Caco-2 (cell line): ENCODE results near the gene RRP1. TPM values are rescaled to one million over a fixed set of nuclear protein-coding genes. Genes with fewer than 3 reads are reported as not detected.

ENCODE experiments used
- BruUV-seq: library from RNA; stranded (reverse); fragments of 400-500 nt; replicated peaks from 2 replicates; lab custom pipeline; 2021; lab: Mats Ljungman, UMichigan
- CTCF ChIA-PET: fragments of 300-600 bp; sonication (Branson Sonifier 250); formaldehyde crosslinking; loops from one replicate; lab custom pipeline; 2022; ENCODE audit warnings: antibody characterized with exemption; lab: Charles Lee
- POLR2A ChIA-PET: fragments of 300-600 bp; sonication (Branson Sonifier 250); formaldehyde crosslinking; loops from one replicate; lab custom pipeline; 2022; ENCODE audit warnings: antibody characterized with exemption; lab: Charles Lee
- DNase-seq, 2 experiments: peaks; one replicate each; pipeline versions ENCODE4 v3.0.0 to v3.0.0-alpha.2; 2020 to 2022
- H3K27me3 ChIP-seq: replicated peaks from 2 replicates; pipeline ENCODE4 v1.6.0; 2011; ENCODE audit warnings: low read length; ENCODE audit not compliant: control insufficient read depth, insufficient read depth
- H3K36me3 ChIP-seq: 2 replicates; pipeline ENCODE4 v1.5.1; 2011; ENCODE audit warnings: low read length; ENCODE audit not compliant: control insufficient read depth, insufficient read depth
- H3K4me1 ChIP-seq: fragments of 250-450 bp; sonication (Bioruptor Pico); 2 replicates; pipeline ENCODE4 v1.5.1; 2020; ENCODE audit warnings: mild to moderate bottlenecking
- H3K4me3 ChIP-seq: 2 replicates; pipeline ENCODE4 v1.5.1; 2011; ENCODE audit warnings: low read depth, mild to moderate bottlenecking, control low read depth, low read length
- H3K9me3 ChIP-seq: fragments of 250-450 bp; sonication (Bioruptor Pico); 2 replicates; pipeline ENCODE4 v1.5.1; 2020; ENCODE audit warnings: mild to moderate bottlenecking, moderate library complexity
- H3K27ac Mint-ChIP-seq: one replicate; pipeline ENCODE4 v1.8.0; 2022; ENCODE audit warnings: mixed read lengths; ENCODE audit not compliant: unreplicated experiment
- H3K27me3 Mint-ChIP-seq: one replicate; pipeline ENCODE4 v1.8.0; 2022; ENCODE audit warnings: mixed read lengths; ENCODE audit not compliant: insufficient read depth, unreplicated experiment
- H3K36me3 Mint-ChIP-seq: one replicate; pipeline ENCODE4 v1.8.0; 2022; ENCODE audit warnings: mild to moderate bottlenecking, mixed read lengths; ENCODE audit not compliant: insufficient read depth, unreplicated experiment
- H3K4me1 Mint-ChIP-seq: one replicate; pipeline ENCODE4 v1.8.0; 2022; ENCODE audit warnings: low read depth, mixed read lengths; ENCODE audit not compliant: unreplicated experiment
- H3K4me3 Mint-ChIP-seq: one replicate; pipeline ENCODE4 v1.8.0; 2022; ENCODE audit warnings: mild to moderate bottlenecking, moderate library complexity, mixed read lengths; ENCODE audit not compliant: unreplicated experiment
- H3K9me3 Mint-ChIP-seq: one replicate; pipeline ENCODE4 v1.8.0; 2022; ENCODE audit warnings: mixed read lengths; ENCODE audit not compliant: unreplicated experiment
- CTCF ChIP-seq, 2 experiments: fragments of 200-600 bp in 1 of 2; IDR thresholded peaks; 1 replicate in 1 of 2; 2 replicates in 1 of 2; pipeline versions ENCODE4 v1.5.1 to v1.8.0; 2011 to 2022; ENCODE audit warnings: antibody characterized with exemption in 1 of 2, control low read depth in 1 of 2, inconsistent platforms in 1 of 2, low read depth in 1 of 2, low read length in 1 of 2, mild to moderate bottlenecking in 1 of 2, moderate library complexity in 1 of 2; ENCODE audit not compliant: insufficient read depth in 1 of 2, severe bottlenecking in 1 of 2, unreplicated experiment in 1 of 2
- intact Hi-C: fragments of 100-400 bp; cut with micrococcal nuclease; formaldehyde crosslinking; loops from one replicate; pipeline ENCODE4 v1.10.0; 2022; ENCODE audit not compliant: unreplicated experiment
- total RNA-seq: library from RNA; stranded (reverse); gene quantifications from 2 replicates; pipeline ENCODE4 v1.2.3, GENCODE V29; 2022

RRP1 gene
- total RNA-seq, 1 experiment from 2014 or later: 52.8 TPM

- Mint-ChIP-seq H3K27me3 (no peaks in the 10 kb centered on the region), H3K36me3 (peaks cover 85% of the 10 kb centered on the region), H3K4me3 (no peak overlapping the region), H3K27ac (no peak overlapping the region), H3K4me1 (no peaks in the 10 kb centered on the region), H3K9me3 (no peaks in the 10 kb centered on the region)
- Histone ChIP-seq H3K36me3 (peaks cover 4% of the 10 kb centered on the region), H3K4me1 (no peaks in the 10 kb centered on the region), H3K27me3 (no peaks in the 10 kb centered on the region), H3K9me3 (no peaks in the 10 kb centered on the region), H3K4me3 (no peak overlapping the region)
- ChIA-PET POLR2A (no interaction called here), CTCF (no interaction called here)
- intact Hi-C loops: no loop called here
- no peak for DNase-seq
- no TSS peak for BruUV-seq
- no peak for TF ChIP-seq CTCF (IDR thresholded peaks at IDR 0.05; ENCODE audit: insufficient read depth in 1 of 2, low read depth in 1 of 2, low read length in 1 of 2, severe bottlenecking in 1 of 2, unreplicated experiment in 1 of 2)
Observed at GRCh38 chr21:43749651-43750262, 39.6 kb upstream of the RRP1 start.

GRCh38 chr21:43750339-43751033 is 38.9 kb upstream of the RRP1 start:
- ChIA-PET POLR2A (no interaction called here), CTCF (no interaction called here)
- Histone ChIP-seq H3K27me3 (no peaks in the 10 kb centered on the region), H3K4me1 (no peaks in the 10 kb centered on the region), H3K4me3 (no peak overlapping the region), H3K9me3 (no peaks in the 10 kb centered on the region), H3K36me3 (peaks cover 4% of the 10 kb centered on the region)
- Mint-ChIP-seq H3K36me3 (peaks cover 82% of the 10 kb centered on the region), H3K9me3 (no peaks in the 10 kb centered on the region), H3K4me3 (no peak overlapping the region), H3K4me1 (no peaks in the 10 kb centered on the region), H3K27ac (no peak overlapping the region), H3K27me3 (no peaks in the 10 kb centered on the region)
- BruUV-seq: no TSS peak
- no peak for TF ChIP-seq CTCF (IDR thresholded peaks at IDR 0.05; ENCODE audit: insufficient read depth in 1 of 2, low read depth in 1 of 2, low read length in 1 of 2, severe bottlenecking in 1 of 2, unreplicated experiment in 1 of 2)
- intact Hi-C loops: no loop called here
- no peak for DNase-seq

GRCh38 chr21:43751955-43752591 is 37.3 kb upstream of the RRP1 start:
- H3K4me3 Mint-ChIP-seq: no peak overlapping the region
- Histone ChIP-seq H3K36me3 (peaks cover 5% of the 10 kb centered on the region), H3K4me3 (no peak overlapping the region), H3K9me3 (no peaks in the 10 kb centered on the region), H3K27me3 (no peaks in the 10 kb centered on the region), H3K4me1 (no peaks in the 10 kb centered on the region)
- intact Hi-C loops: no loop called here
- H3K9me3 Mint-ChIP-seq: no peaks in the 10 kb centered on the region
- no peak for DNase-seq
- no TSS peak for BruUV-seq
- no peaks in the 10 kb centered on the region for H3K4me1 Mint-ChIP-seq
- no peaks in the 10 kb centered on the region for H3K27me3 Mint-ChIP-seq
- no peak overlapping the region for H3K27ac Mint-ChIP-seq
- no peak for TF ChIP-seq CTCF (IDR thresholded peaks at IDR 0.05; ENCODE audit: insufficient read depth in 1 of 2, low read depth in 1 of 2, low read length in 1 of 2, severe bottlenecking in 1 of 2, unreplicated experiment in 1 of 2)
- ChIA-PET POLR2A (no interaction called here), CTCF (no interaction called here)
- peaks cover 83% of the 10 kb centered on the region for H3K36me3 Mint-ChIP-seq
